Activated B cell treated with CpG ODN at 0.5 μM for 24 hours (primary cell): Measurements from ENCODE around the gene RTN4. TPM values are rescaled to one million over a fixed set of nuclear protein-coding genes. Genes with fewer than 3 reads are reported as not detected.

Source experiments
- ATAC-seq: fragments of 200-7000 bp; cut with Tn5 transposase; one replicate; pipeline ENCODE4 v1.10.0; 2021; ENCODE audit warnings: low read depth, mild to moderate bottlenecking, moderate library complexity
- CTCF ChIA-PET: fragments of 350-600 bp; sonication (Branson Sonifier 250); formaldehyde crosslinking; loops from one replicate; lab custom pipeline; 2021; ENCODE audit warnings: antibody characterized with exemption; lab: Charles Lee
- POLR2A ChIA-PET: fragments of 350-600 bp; sonication (Branson Sonifier 250); formaldehyde crosslinking; loops from one replicate; lab custom pipeline; 2021; ENCODE audit warnings: antibody characterized with exemption; lab: Charles Lee
- DNase-seq: peaks from one replicate; pipeline ENCODE4 v3.0.0; 2022
- H3K27ac Mint-ChIP-seq: one replicate; pipeline ENCODE4 v1.8.0; 2020; ENCODE audit warnings: mixed read lengths
- H3K27me3 Mint-ChIP-seq: one replicate; pipeline ENCODE4 v1.8.0; 2021; ENCODE audit warnings: mixed read lengths
- H3K36me3 Mint-ChIP-seq: one replicate; pipeline ENCODE4 v1.8.0; 2021; ENCODE audit warnings: low read depth, mixed read lengths
- H3K4me1 Mint-ChIP-seq: one replicate; pipeline ENCODE4 v1.8.0; 2021; ENCODE audit warnings: mixed read lengths
- H3K4me3 Mint-ChIP-seq: one replicate; pipeline ENCODE4 v1.8.0; 2020; ENCODE audit warnings: mild to moderate bottlenecking, mixed read lengths
- H3K9me3 Mint-ChIP-seq: one replicate; pipeline ENCODE4 v1.8.0; 2020; ENCODE audit warnings: mixed read lengths
- CTCF ChIP-seq: fragments of 200-600 bp; IDR thresholded peaks from one replicate; pipeline ENCODE4 v1.8.0; 2022; ENCODE audit warnings: antibody characterized with exemption, mild to moderate bottlenecking
- intact Hi-C: fragments of 100-400 bp; cut with micrococcal nuclease; formaldehyde crosslinking; loops from one replicate; pipeline ENCODE4 v1.15.1; 2024
- total RNA-seq: library from RNA; stranded (reverse); gene quantifications from 2 replicates; pipeline ENCODE4 v1.2.3, GENCODE V29; 2022

The RTN4 gene
- total RNA-seq, 1 donor from 2014 or later = 60.5 TPM

GRCh38 chr2:55088400-55088799 is 38.1 kb upstream of the RTN4 start:
- Mint-ChIP-seq H3K9me3 (no peaks in the 10 kb centered on the region), H3K4me3 (no peak overlapping the region), H3K27ac (no peak overlapping the region), H3K27me3 (no peaks in the 10 kb centered on the region), H3K36me3 (no peaks in the 10 kb centered on the region), H3K4me1 (no peaks in the 10 kb centered on the region)
- no peak for TF ChIP-seq CTCF
- POLR2A ChIA-PET = no interaction called here
- ATAC-seq (no peak), DNase-seq (no peak)
- intact Hi-C loops = no loop called here
- CTCF ChIA-PET = no interaction called here

- no peaks in the 10 kb centered on the region for H3K36me3 Mint-ChIP-seq
- no peaks in the 10 kb centered on the region for H3K27me3 Mint-ChIP-seq
- no peak overlapping the region for H3K27ac Mint-ChIP-seq
- H3K4me1 Mint-ChIP-seq = no peaks in the 10 kb centered on the region
- H3K4me3 Mint-ChIP-seq = no peak overlapping the region
- ATAC-seq = no peak
- H3K9me3 Mint-ChIP-seq = no peaks in the 10 kb centered on the region
- ChIA-PET CTCF (no interaction called here), POLR2A (no interaction called here)
- TF ChIP-seq CTCF = no peak
- DNase-seq = no peak
- intact Hi-C loops = no loop called here
These were observed 37.7 kb upstream of the RTN4 start for GRCh38 chr2:55087936-55088335.

- H3K27me3 Mint-ChIP-seq = no peaks in the 10 kb centered on the region
- H3K27ac Mint-ChIP-seq = no peak overlapping the region
- H3K36me3 Mint-ChIP-seq = no peaks in the 10 kb centered on the region
- DNase-seq (no peak), ATAC-seq (no peak)
- H3K4me3 Mint-ChIP-seq = no peak overlapping the region
- ChIA-PET CTCF (no interaction called here), POLR2A (no interaction called here)
- H3K4me1 Mint-ChIP-seq = no peaks in the 10 kb centered on the region
- no peak for TF ChIP-seq CTCF
- no peaks in the 10 kb centered on the region for H3K9me3 Mint-ChIP-seq
- intact Hi-C loops = no loop called here
These were observed 37.2 kb upstream of the RTN4 start for GRCh38 chr2:55087501-55087900.

- H3K27ac Mint-ChIP-seq = no peak overlapping the region
- H3K4me1 Mint-ChIP-seq = no peaks in the 10 kb centered on the region
- no peaks in the 10 kb centered on the region for H3K27me3 Mint-ChIP-seq
- DNase-seq = no peak
- H3K9me3 Mint-ChIP-seq = peaks cover 3% of the 10 kb centered on the region
- no peak overlapping the region for H3K4me3 Mint-ChIP-seq
- no peak for ATAC-seq
- H3K36me3 Mint-ChIP-seq = no peaks in the 10 kb centered on the region
- ChIA-PET CTCF (interaction anchor here (0.6 kb wide), 1 partner anchor 190 kb away, joined by 5 read pairs; no protein-coding TSS in a partner anchor), POLR2A (no interaction called here)
- intact Hi-C loops = no loop called here
- TF ChIP-seq CTCF = no peak
These were observed 35.1 kb upstream of the RTN4 start for GRCh38 chr2:55085113-55086040.

GRCh38 chr2:55084641-55085040 is 34.4 kb upstream of the RTN4 start:
- DNase-seq (no peak), ATAC-seq (no peak)
- intact Hi-C loops = no loop called here
- ChIA-PET POLR2A (no interaction called here), CTCF (interaction anchor here (0.6 kb wide), 1 partner anchor 189 kb away, joined by 5 read pairs; no protein-coding TSS in a partner anchor)
- no peaks in the 10 kb centered on the region for H3K36me3 Mint-ChIP-seq
- TF ChIP-seq CTCF = no peak
- H3K4me3 Mint-ChIP-seq = no peak overlapping the region
- H3K27ac Mint-ChIP-seq = no peak overlapping the region
- peaks cover 8% of the 10 kb centered on the region for H3K9me3 Mint-ChIP-seq
- H3K4me1 Mint-ChIP-seq = no peaks in the 10 kb centered on the region
- H3K27me3 Mint-ChIP-seq = no peaks in the 10 kb centered on the region
